PC-9 (cell line): ENCODE results near the gene GON7. TPM values are rescaled to one million over a fixed set of nuclear protein-coding genes. Genes with fewer than 3 reads are reported as not detected.
A peak's percentile ranks its signal among the peaks of the same experiment; 100 is the strongest.

Source experiments
- BruUV-seq: library from RNA; stranded (reverse); fragments of 400-500 nt; replicated peaks from 2 replicates; lab custom pipeline; 2021; lab: Mats Ljungman, UMichigan
- CTCF ChIA-PET: fragments of 300-600 bp; sonication (Branson Sonifier 250); formaldehyde crosslinking; loops from one replicate; lab custom pipeline; 2022; ENCODE audit warnings: antibody characterized with exemption; lab: Charles Lee
- POLR2A ChIA-PET: fragments of 300-600 bp; sonication (Branson Sonifier 250); formaldehyde crosslinking; loops from one replicate; lab custom pipeline; 2022; ENCODE audit warnings: antibody characterized with exemption; ENCODE audit not compliant: unreplicated experiment; lab: Charles Lee
- DNase-seq, 2 experiments: peaks; one replicate each; pipeline versions ENCODE4 v3.0.0 to v3.0.0-alpha.2; 2015 to 2022; ENCODE audit warnings: mixed read lengths in 1 of 2
- H2AFZ ChIP-seq: fragments of 200-600 bp; sonication (generic); 2 replicates; pipeline ENCODE4 v1.8.1; 2017; ENCODE audit warnings: antibody characterized with exemption
- H3F3A ChIP-seq: fragments of 200-600 bp; sonication (generic); 2 replicates; pipeline ENCODE4 v1.8.1; 2017; ENCODE audit warnings: antibody characterized with exemption, mild to moderate bottlenecking, low read depth; ENCODE audit not compliant: insufficient read depth
- H3K27ac ChIP-seq: fragments of 200-600 bp; sonication (generic); 2 replicates; pipeline ENCODE4 v1.6.1; 2016; ENCODE audit warnings: mixed run types
- H3K27me3 ChIP-seq: fragments of 200-600 bp; sonication (generic); 2 replicates; pipeline ENCODE4 v1.6.1; 2016; ENCODE audit warnings: low read depth, mixed run types; ENCODE audit not compliant: insufficient read depth
- H3K36me3 ChIP-seq: fragments of 200-600 bp; sonication (generic); 2 replicates; pipeline ENCODE4 v1.6.1; 2016; ENCODE audit warnings: low read depth, mixed run types
- H3K4me1 ChIP-seq: fragments of 200-600 bp; sonication (generic); replicated peaks from 2 replicates; pipeline ENCODE4 v1.6.1; 2016; ENCODE audit warnings: mixed run types; ENCODE audit not compliant: insufficient read depth
- H3K4me2 ChIP-seq: fragments of 200-600 bp; sonication (generic); 2 replicates; pipeline ENCODE4 v1.6.1; 2017; ENCODE audit warnings: mixed run types
- H3K4me3 ChIP-seq: fragments of 200-600 bp; sonication (generic); 2 replicates; pipeline ENCODE4 v1.6.1; 2016; ENCODE audit warnings: mixed run types
- H3K79me2 ChIP-seq: fragments of 200-600 bp; sonication (generic); 2 replicates; pipeline ENCODE4 v1.6.1; 2017; ENCODE audit warnings: low read depth, mixed run types
- H3K9me2 ChIP-seq: fragments of 200-600 bp; sonication (generic); 2 replicates; pipeline ENCODE4 v1.8.1; 2017; ENCODE audit warnings: mild to moderate bottlenecking; ENCODE audit not compliant: insufficient read depth
- H3K9me3 ChIP-seq: fragments of 200-600 bp; sonication (generic); 2 replicates; pipeline ENCODE4 v1.8.1; 2016; ENCODE audit warnings: low read depth; ENCODE audit not compliant: insufficient read depth
- H4K20me1 ChIP-seq: fragments of 200-600 bp; sonication (generic); 2 replicates; pipeline ENCODE4 v1.8.1; 2017; ENCODE audit not compliant: insufficient read depth
- CTCF ChIP-seq: fragments of 200-600 bp; sonication (generic); conservative IDR thresholded peaks from 2 replicates; pipeline ENCODE4 v1.6.1; 2017; ENCODE audit warnings: mixed run types, antibody characterized with exemption, mild to moderate bottlenecking, moderate library complexity
- EZH2 ChIP-seq: fragments of 200-600 bp; sonication (generic); IDR thresholded peaks from 2 replicates; pipeline ENCODE4 v1.8.0; 2017; ENCODE audit warnings: antibody characterized with exemption, low read depth
- intact Hi-C: fragments of 100-400 bp; cut with micrococcal nuclease; formaldehyde crosslinking; loops from one replicate; pipeline ENCODE4 v1.10.0; 2022; ENCODE audit not compliant: unreplicated experiment
- total RNA-seq: library from RNA; stranded (reverse); gene quantifications from 2 replicates; pipeline ENCODE4 v1.2.3, GENCODE V29; 2021

GON7 gene
- total RNA-seq, 1 experiment from 2014 or later: 9.3 TPM

GRCh38 chr14:93185349-93185720 lies 21.5 kb downstream of the GON7 start:
- intact Hi-C loops: loop anchor here (2.0 kb wide), 1 partner anchor 21 kb away; the partner anchor contains the start of genes GON7 and UBR7
- Histone ChIP-seq H2AFZ (peak overlapping the region; percentile 100), H3K4me3 (peak overlapping the region; percentile 96), H3K9me2 (no peaks in the 10 kb centered on the region), H3K27me3 (no peaks in the 10 kb centered on the region), H3K36me3 (peaks cover 14% of the 10 kb centered on the region; the same call in 1 of the 2 replicates), H3F3A (peaks cover 16% of the 10 kb centered on the region), H4K20me1 (peaks cover 12% of the 10 kb centered on the region; the same call in 1 of the 2 replicates), H3K27ac (peak overlapping the region; percentile 82), H3K4me1 (peaks cover 26% of the 10 kb centered on the region), H3K4me2 (peak overlapping the region; percentile 94), H3K79me2 (peaks cover 38% of the 10 kb centered on the region), H3K9me3 (no peaks in the 10 kb centered on the region)
- ChIA-PET CTCF (interaction anchor here (0.6 kb wide), 2 partner anchors 148 to 287 kb away, joined by 3 to 4 read pairs; no protein-coding TSS in a partner anchor), POLR2A (interaction anchor here (0.6 kb wide), 1 partner anchor 14 kb away, joined by 3 read pairs; no protein-coding TSS in a partner anchor)
- no peak for DNase-seq
- TF ChIP-seq CTCF (no peak), EZH2 (no peak)
- no TSS peak for BruUV-seq

GRCh38 chr14:93184391-93185348 lies 22.2 kb downstream of the GON7 start, which contains the start of the genes LYSET and MOAP1:
Gene LYSET, plus strand, starts transcription at chr14:93185317. Its CDS starts 89 bp downstream, at chr14:93185406.
Gene MOAP1, minus strand, starts transcription at chr14:93184897. Its CDS starts 655 bp downstream, at chr14:93184242.
- TF ChIP-seq EZH2 (no peak), CTCF (no peak; the same call in 1 of the 2 replicates)
- H2AFZ ChIP-seq: peak within 1 kb of the TSS; percentile 100
- peaks cover 14% of the 10 kb centered on the region; the same call in 1 of the 2 replicates for H3K36me3 ChIP-seq
- H3K4me1 ChIP-seq: peaks cover 26% of the 10 kb centered on the region
- H3K4me3 ChIP-seq: peak within 1 kb of the TSS; percentile 96
- H4K20me1 ChIP-seq: peaks cover 12% of the 10 kb centered on the region; the same call in 1 of the 2 replicates
- peak; percentile 73 to 74 for DNase-seq
- POLR2A ChIA-PET: interaction anchor here (0.6 kb wide), 1 partner anchor 15 kb away, joined by 3 read pairs; no protein-coding TSS in a partner anchor
- BruUV-seq: no TSS peak
- H3K9me2 ChIP-seq: no peaks in the 10 kb centered on the region
- peak within 1 kb of the TSS; percentile 100 for H3K4me2 ChIP-seq
- H3K79me2 ChIP-seq: peaks cover 38% of the 10 kb centered on the region
- H3K27me3 ChIP-seq: no peaks in the 10 kb centered on the region
- H3K27ac ChIP-seq: peak within 1 kb of the TSS; percentile 82
- H3F3A ChIP-seq: peaks cover 16% of the 10 kb centered on the region
- CTCF ChIA-PET: interaction anchor here (0.6 kb wide), 2 partner anchors 147 to 286 kb away, joined by 3 to 4 read pairs; no protein-coding TSS in a partner anchor
- no peaks in the 10 kb centered on the region for H3K9me3 ChIP-seq
- intact Hi-C loops: loop anchor here (2.0 kb wide), 1 partner anchor 22 kb away; the partner anchor contains the start of genes GON7 and UBR7
